Lung (tissue), 12 donors: ENCODE results near the gene HEMK1. TPM values are rescaled to one million over a fixed set of nuclear protein-coding genes. Genes with fewer than 3 reads are reported as not detected.

ENCODE experiments used
- ATAC-seq: fragments of 200-7000 bp; cut with Tn5 transposase; one replicate; pipeline ENCODE4 v1.9.1; 2020; ENCODE audit warnings: moderate number of reproducible peaks; ENCODE audit not compliant: insufficient read depth, low FRiP score
- DNase-seq, 3 donors: peaks; one replicate each; pipeline ENCODE4 v3.0.0-alpha.2; 2013 to 2017
- H3K27ac ChIP-seq, 2 donors: one replicate each; pipeline ENCODE4 v1.5.1; 2013; ENCODE audit warnings: mild to moderate bottlenecking in 2 of 2, moderate library complexity in 2 of 2, control low read depth in 1 of 2, inconsistent platforms in 1 of 2, low read depth in 1 of 2, low read length in 1 of 2
- H3K27me3 ChIP-seq, 3 donors: one replicate each; pipeline ENCODE4 v1.5.1; 2013; ENCODE audit warnings: low read length in 2 of 3; ENCODE audit not compliant: control insufficient read depth in 3 of 3, insufficient read depth in 3 of 3
- H3K36me3 ChIP-seq, 4 donors: one replicate each; pipeline ENCODE4 v1.5.1; 2013; ENCODE audit warnings: low read length in 4 of 4, mild to moderate bottlenecking in 1 of 4, moderate library complexity in 1 of 4; ENCODE audit not compliant: control insufficient read depth in 4 of 4, insufficient read depth in 4 of 4
- H3K4me1 ChIP-seq, 5 donors: one replicate each; pipeline ENCODE4 v1.5.1; 2013; ENCODE audit warnings: low read length in 5 of 5, mild to moderate bottlenecking in 2 of 5, moderate library complexity in 1 of 5; ENCODE audit not compliant: control insufficient read depth in 5 of 5, insufficient read depth in 5 of 5
- H3K4me3 ChIP-seq: one replicate; pipeline ENCODE4 v1.5.1; 2013; ENCODE audit warnings: mild to moderate bottlenecking, control low read depth, moderate library complexity
- H3K9ac ChIP-seq, 2 donors: one replicate each; pipeline ENCODE4 v1.5.1; 2013; ENCODE audit warnings: low read length in 2 of 2, control low read depth in 1 of 2; ENCODE audit not compliant: insufficient read depth in 1 of 2
- H3K9me3 ChIP-seq, 4 donors: one replicate each; pipeline ENCODE4 v1.5.1; 2013; ENCODE audit warnings: low read length in 3 of 4, mild to moderate bottlenecking in 1 of 4, moderate library complexity in 1 of 4; ENCODE audit not compliant: control insufficient read depth in 4 of 4, insufficient read depth in 3 of 4
- WGBS, 2 donors: extraction: QIAGEN DNeasy Blood & Tissue Kit; methylation state at CpG; one replicate each; pipeline ENCODE4 v1.1.7; 2013; 5-methylcytosine and 5-hydroxymethylcytosine counted together
- polyA plus RNA-seq, 2 donors: library from polyadenylated mRNA; stranded (reverse); fragments of 200-250 nt; gene quantifications; one replicate each; pipeline ENCODE4 v1.2.1, GENCODE V29; 2013
- total RNA-seq, 2 donors: library from RNA; depleted of rRNA in 1 of 2; stranded (reverse); fragments of >200 nt in 1 of 2; gene quantifications; one replicate each; pipeline ENCODE4 v1.2.1, GENCODE V29; 2014 to 2021
- TF ChIP-seq, protein P1 (sequence below): IDR thresholded peaks from 2 replicates; pipeline ENCODE4 v1.5.1; 2012; ENCODE audit warnings: mild to moderate bottlenecking; ENCODE audit errors: control extremely low read depth, extremely low read depth
- donor health status: control.
- donor health status: control.
- donor health status: Bipolar disorder and iron deficiency.
- donor health status: healthy.
- donor health status: DM: yes; HTN: yes; CAD: no.

HEMK1 gene
- total and polyA plus RNA-seq, 4 donors, result 16.0 to 28.0 (median 18.7) TPM

GRCh38 chr3:50551681-50552435 is 17.5 kb upstream of the HEMK1 start:
- DNase-seq (no peak), ATAC-seq (no peak)
- TF ChIP-seq, protein P1, sequence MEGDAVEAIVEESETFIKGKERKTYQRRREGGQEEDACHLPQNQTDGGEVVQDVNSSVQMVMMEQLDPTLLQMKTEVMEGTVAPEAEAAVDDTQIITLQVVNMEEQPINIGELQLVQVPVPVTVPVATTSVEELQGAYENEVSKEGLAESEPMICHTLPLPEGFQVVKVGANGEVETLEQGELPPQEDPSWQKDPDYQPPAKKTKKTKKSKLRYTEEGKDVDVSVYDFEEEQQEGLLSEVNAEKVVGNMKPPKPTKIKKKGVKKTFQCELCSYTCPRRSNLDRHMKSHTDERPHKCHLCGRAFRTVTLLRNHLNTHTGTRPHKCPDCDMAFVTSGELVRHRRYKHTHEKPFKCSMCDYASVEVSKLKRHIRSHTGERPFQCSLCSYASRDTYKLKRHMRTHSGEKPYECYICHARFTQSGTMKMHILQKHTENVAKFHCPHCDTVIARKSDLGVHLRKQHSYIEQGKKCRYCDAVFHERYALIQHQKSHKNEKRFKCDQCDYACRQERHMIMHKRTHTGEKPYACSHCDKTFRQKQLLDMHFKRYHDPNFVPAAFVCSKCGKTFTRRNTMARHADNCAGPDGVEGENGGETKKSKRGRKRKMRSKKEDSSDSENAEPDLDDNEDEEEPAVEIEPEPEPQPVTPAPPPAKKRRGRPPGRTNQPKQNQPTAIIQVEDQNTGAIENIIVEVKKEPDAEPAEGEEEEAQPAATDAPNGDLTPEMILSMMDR, result no peak
- Histone ChIP-seq H3K27me3 (no peaks in the 10 kb centered on the region), H3K9me3 (no peaks in the 10 kb centered on the region), H3K27ac (no peak overlapping the region), H3K9ac (no peak overlapping the region), H3K4me1 (peaks cover 0 to 18% (median 8%) of the 10 kb centered on the region in 5 donors), H3K36me3 (no peaks in the 10 kb centered on the region), H3K4me3 (no peak overlapping the region)
- WGBS, 2 donors, result 80 to 81% methylated on average over 7 of the region's 7 CpGs

GRCh38 chr3:50552598-50552997 is 16.7 kb upstream of the HEMK1 start:
- DNase-seq (no peak), ATAC-seq (no peak)
- TF ChIP-seq, protein P1, result no peak
- no peak overlapping the region for H3K9ac ChIP-seq
- H3K36me3 ChIP-seq, result no peaks in the 10 kb centered on the region
- H3K27ac ChIP-seq, result no peak overlapping the region
- H3K4me3 ChIP-seq, result no peak overlapping the region
- peaks cover 0 to 18% (median 8%) of the 10 kb centered on the region in 5 donors for H3K4me1 ChIP-seq
- no peaks in the 10 kb centered on the region for H3K27me3 ChIP-seq
- 79 to 93% methylated on average over 9 of the region's 9 CpGs for WGBS, 2 donors
- no peaks in the 10 kb centered on the region for H3K9me3 ChIP-seq

- Histone ChIP-seq H3K27me3 (no peaks in the 10 kb centered on the region), H3K9ac (no peak overlapping the region), H3K4me1 (peaks cover 0 to 18% (median 8%) of the 10 kb centered on the region in 5 donors), H3K36me3 (peaks cover 0 to 2% (median 0%) of the 10 kb centered on the region in 4 donors), H3K4me3 (no peak overlapping the region), H3K9me3 (no peaks in the 10 kb centered on the region), H3K27ac (no peak overlapping the region)
- TF ChIP-seq, protein P1, result no peak
- ATAC-seq (no peak), DNase-seq (no peak)
- WGBS, 2 donors, result 77 to 90% methylated on average over 5 of the region's 5 CpGs
Measured at GRCh38 chr3:50554553-50554952, 14.8 kb upstream of the HEMK1 start.
